ENCODE data around the gene OGA.

Gene OGA

GRCh38 chr10:101775273-101776160 lies 42.7 kb downstream of the OGA start, which contains the start of gene FGF8:
TSS of gene FGF8 (minus strand) at chr10:101776114. CDS start at chr10:101775900, 214 bp downstream.
- no peak for DNase-seq (ENCODE audit: low read depth, low spot score)

DNA sequence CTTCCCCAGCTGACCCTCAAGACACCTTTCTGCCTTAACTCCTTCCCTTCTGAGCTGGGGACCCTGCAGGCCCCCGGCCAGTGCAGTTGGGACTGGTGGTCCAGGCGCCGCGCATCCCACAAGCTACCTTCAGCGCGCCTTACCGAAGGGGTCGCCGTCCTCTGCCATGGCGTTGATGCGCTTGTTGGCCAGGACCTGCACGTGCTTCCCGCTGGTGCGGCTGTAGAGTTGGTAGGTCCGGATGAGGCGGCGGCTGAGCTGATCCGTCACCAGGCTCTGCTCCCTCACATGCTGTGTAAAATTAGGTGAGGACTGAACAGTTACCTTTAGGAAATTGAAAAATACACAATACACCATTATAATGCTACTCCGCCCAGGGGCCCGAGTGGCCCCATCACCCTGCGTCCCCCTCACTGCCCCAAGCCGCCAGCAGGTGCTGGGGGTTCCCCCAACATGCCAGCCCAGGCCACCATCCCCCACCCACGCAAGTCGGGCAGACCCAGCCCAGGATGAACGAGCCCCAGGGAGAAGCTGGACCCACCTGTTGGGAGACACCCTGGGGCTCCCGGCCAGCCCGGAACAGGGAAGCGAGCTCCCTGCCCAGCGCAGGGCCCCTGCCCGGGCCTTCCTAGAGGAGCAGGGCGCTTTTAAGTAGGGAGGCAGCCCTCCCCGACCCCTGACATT lies 43.5 kb downstream of the OGA start:
- DNase-seq (ENCODE audit: low read depth, low spot score), result no peak

- DNase-seq (ENCODE audit: low read depth, low spot score), result no peak
These were observed 44.2 kb downstream of the OGA start for GRCh38 chr10:101773923-101774588.

DNA sequence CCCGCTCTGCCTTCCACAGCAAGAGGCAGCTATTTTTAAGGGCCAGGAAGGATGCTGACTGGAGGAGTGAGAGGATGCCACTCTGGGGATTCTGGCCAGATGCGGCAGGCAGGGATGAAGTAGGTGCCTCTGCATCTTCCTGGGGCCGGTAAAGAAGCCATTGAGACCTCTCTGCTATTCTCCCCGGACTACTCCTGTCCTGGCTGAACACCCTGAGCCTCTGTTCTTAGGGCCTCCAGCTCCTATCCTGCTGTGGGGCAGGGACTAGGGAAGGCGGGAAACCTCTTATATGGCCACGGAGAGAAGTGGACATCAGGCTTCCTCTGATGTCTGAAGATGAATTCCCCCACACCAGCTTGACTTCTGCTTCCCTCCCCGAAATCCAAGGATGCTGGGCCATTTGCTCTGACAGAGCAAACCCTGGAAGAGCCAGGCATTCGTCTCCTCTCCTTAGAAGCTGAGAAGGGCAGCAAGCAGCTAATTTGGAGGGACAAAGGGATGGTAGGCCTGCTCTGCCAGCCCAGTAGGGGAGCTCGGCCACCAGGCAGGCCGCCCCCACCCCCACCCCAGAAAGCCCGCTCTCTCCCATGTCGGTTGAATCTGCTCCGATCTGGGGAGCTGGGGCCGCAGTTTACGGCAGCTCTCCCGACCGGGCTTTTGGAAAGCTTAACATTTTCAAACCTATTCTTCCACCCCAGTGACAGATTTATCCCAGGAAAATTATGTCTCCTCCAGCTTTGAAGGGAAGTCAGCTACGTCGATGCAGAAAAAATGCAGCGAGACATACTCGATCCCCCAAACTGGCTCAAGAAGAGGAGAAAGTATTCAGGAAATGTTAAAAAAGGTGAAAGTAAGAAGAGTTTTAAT lies 45.1 kb downstream of the OGA start:
- DNase-seq (ENCODE audit: low read depth, low spot score), result no peak

DNA sequence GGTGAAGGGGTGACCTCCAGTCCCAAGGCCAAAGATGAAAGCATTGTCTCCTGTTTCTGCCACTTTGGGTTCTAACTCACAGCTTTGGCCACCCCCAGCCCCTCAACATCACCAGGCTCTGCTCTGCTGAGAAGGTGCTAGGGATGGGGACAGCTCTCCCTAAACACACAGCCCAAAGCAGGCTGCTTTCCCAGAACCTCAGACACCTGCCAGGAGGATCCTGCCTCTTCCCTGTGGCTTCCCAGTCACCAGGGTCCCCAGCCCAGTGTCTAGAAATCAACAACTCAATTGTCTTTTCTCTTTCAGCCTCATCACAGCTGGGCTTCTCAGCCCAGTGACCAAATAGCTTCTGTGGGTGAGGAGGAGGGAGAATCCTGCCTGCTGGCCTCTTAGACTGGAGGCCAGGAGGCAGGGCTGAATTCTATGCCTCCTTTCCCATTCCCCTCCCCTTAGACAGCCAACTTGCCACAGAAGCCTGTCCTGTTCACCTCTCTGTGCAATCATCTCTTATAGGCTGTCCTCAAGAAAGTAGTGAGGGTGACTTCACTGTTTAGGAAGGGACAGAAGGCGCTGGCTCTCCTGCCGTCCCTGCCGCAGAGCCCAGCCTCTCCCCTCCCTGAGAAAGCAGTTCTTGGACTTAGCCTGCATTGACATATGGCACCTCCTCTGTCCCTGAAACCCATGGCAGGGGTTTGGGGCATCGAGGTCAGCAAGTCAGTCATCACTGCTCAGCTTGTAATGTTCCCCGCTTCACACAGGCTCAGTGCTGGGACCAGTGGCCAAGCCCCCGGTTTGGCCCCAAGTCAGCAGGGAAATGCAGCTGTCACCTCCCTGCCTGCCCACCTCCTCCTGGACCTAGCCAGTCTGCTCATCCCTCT lies 46.0 kb downstream of the OGA start:
- DNase-seq (ENCODE audit: low read depth, low spot score), result no peak

GRCh38 chr10:101771380-101771779 lies 46.9 kb downstream of the OGA start:
- no peak for DNase-seq (ENCODE audit: low read depth, low spot score)

GRCh38 chr10:101770331-101771215 lies 47.7 kb downstream of the OGA start:
- DNase-seq (ENCODE audit: low read depth, low spot score), result no peak

DNA sequence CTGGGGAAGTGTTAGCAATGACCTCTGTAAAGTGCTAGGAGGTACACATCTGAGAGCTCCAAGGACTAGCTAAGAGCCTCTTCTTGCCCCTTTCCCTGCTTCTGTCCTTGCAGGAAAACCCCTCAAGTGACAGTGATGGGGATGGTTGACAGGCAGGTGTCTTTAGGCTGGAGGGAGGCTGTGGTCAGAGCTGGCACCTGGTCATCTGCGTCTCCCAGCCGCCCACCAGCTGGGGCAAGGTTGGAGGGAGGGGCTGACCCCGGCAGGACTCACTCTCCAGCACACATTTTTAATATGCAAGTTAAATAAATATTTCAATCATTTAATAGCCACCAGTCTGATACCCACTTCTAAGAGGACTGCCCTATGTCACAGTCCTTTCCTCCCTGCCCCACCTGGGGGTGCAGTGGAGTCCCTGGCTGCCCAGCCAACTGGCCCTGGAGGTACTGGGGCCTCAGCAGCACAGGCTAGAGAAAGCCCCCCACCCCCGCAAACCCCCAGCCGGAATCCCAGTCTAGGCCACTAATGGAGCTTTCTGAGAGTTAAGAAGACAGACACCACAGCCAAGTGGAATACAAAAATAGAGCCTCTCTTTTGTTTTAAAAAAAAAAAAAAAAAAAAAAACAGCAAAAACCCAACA lies 48.6 kb downstream of the OGA start:
- no peak for DNase-seq (ENCODE audit: low read depth, low spot score)

- no peak for DNase-seq (ENCODE audit: low read depth, low spot score)
These were observed 49.5 kb downstream of the OGA start for GRCh38 chr10:101768791-101769170.

- no peak for DNase-seq (ENCODE audit: low read depth, low spot score)
These were observed 50.1 kb downstream of the OGA start for GRCh38 chr10:101767966-101768790.

- DNase-seq (ENCODE audit: low read depth, low spot score), result no peak
These were observed 50.7 kb downstream of the OGA start for GRCh38 chr10:101767600-101767945.

DNA sequence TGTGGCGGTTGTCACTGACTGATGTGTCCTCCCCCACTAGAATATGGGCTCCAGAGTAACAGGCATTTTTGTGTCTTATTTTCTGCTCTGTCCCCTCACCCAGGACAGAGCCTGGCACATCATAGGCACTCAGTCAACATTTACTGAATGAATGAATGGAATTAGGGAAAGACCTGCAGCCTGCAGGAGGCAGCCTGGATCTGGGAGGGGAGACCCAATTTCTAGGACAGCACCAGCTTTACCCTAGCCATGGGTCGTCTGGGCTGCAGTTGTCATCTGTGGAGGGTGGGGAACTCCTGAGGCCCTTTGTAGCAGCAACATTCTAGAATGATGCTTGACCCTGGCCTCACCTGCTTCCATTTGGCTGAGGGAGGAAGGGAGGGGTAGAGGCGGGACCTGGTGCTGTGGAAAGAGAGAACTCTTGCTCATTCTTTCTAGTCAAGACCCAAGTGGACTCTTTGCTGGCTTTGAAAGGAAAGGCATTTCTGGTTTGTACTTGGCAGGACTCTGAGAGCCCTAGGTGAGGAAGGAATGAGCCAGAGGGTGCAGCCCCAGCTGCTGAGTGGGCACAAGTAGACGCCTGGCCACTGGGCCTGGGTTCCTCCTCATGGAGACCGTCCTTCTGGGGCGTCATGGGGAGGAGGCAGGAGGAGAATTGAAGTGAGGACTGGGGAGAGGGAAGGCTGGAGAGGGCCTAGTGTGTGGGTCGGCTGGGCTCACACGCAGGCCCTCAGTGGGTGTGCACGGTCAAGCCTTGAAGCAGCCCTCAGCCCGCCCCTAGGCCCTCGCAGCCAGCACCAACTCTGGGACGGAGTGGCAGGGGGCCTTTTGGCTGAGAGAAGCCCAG lies 51.3 kb downstream of the OGA start:
- no peak for DNase-seq (ENCODE audit: low read depth, low spot score)

GRCh38 chr10:101766306-101766705 lies 51.9 kb downstream of the OGA start:
- DNase-seq (ENCODE audit: low read depth, low spot score), result no peak

- DNase-seq (ENCODE audit: low read depth, low spot score), result no peak
These were observed 55.0 kb downstream of the OGA start for GRCh38 chr10:101763141-101763846.

- no peak for DNase-seq (ENCODE audit: low read depth, low spot score)
These were observed 55.5 kb downstream of the OGA start for GRCh38 chr10:101762736-101763135.

DNA sequence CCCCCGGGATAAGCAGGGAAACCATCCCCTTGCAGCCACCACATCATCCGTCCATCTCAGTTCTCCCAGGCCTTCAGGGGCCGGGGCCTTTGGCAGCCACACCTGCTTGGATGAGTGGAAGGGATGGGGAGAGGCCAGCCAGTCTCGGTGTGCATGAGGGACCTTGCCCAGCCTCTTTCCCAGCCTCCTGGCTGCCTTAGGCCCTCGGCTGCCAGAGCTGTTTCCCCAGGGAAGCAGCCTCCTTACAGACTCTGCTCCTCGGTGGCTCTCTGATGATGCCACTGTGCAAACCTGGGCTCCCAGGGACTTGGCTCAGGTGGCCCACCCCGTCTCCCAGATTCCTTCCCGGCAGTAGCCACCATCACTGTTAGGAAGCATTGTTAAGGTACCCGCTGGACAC lies 57.0 kb downstream of the OGA start:
- no peak for DNase-seq (ENCODE audit: low read depth, low spot score)

DNA sequence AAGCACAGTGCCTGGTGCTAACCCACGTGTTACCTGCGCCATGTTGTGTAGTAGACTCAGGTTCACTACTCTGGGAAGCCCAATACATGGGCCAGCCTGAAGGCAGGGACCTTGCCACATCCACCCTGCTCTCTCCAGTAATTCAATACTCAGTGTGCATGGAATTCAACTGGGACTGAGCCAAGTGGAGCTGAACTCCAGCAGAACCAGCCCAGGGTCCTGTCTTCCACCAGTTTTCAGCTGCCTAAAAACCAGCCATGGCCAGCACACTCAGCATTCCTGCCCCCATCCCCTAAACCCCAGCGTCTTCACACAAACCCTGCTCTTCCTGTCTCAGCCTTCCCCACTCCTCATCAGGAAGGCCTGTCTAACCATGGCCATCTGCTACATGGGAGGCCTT lies 57.7 kb downstream of the OGA start:
- DNase-seq (ENCODE audit: low read depth, low spot score), result no peak
